Testis (tissue), 3 donors: ENCODE measurements around the gene SGPP2. TPM values are rescaled to one million over a fixed set of nuclear protein-coding genes. Genes with fewer than 3 reads are reported as not detected.
"Not testable (repeated sequence)": the region's sequence is repeated elsewhere in the genome, so short reads cannot be mapped to it uniquely, and the experiment has no call there.

Source experiments
- DNase-seq: peaks from one replicate; pipeline ENCODE4 v3.0.0-alpha.2; 2019
- H3K27ac ChIP-seq, 2 donors: fragments of 200-600 bp; sonication (generic); one replicate each; pipeline ENCODE4 v1.5.1; 2019
- H3K27me3 ChIP-seq: fragments of 200-600 bp; sonication (generic); one replicate; pipeline ENCODE4 v1.5.1; 2019
- H3K36me3 ChIP-seq: fragments of 200-600 bp; sonication (generic); one replicate; pipeline ENCODE4 v1.5.1; 2017; ENCODE audit warnings: low read depth; ENCODE audit errors: missing control alignments
- H3K4me1 ChIP-seq: fragments of 200-600 bp; sonication (generic); one replicate; pipeline ENCODE4 v1.5.1; 2019
- H3K4me3 ChIP-seq, 2 donors: fragments of 200-600 bp; sonication (generic); one replicate each; pipeline ENCODE4 v1.5.1; 2017 to 2019
- H3K9me3 ChIP-seq: fragments of 200-600 bp; sonication (generic); one replicate; pipeline ENCODE4 v1.5.1; 2017
- POLR2A ChIP-seq: fragments of 450-650 bp; IDR thresholded peaks from one replicate; pipeline ENCODE4 v1.6.1; 2017; ENCODE audit warnings: antibody characterized with exemption, mild to moderate bottlenecking, moderate library complexity
- WGBS, 2 donors: methylation state at CpG; one replicate each; pipeline ENCODE4 v1.1.5; 2018; 5-methylcytosine and 5-hydroxymethylcytosine counted together
- intact Hi-C: fragments of 100-400 bp; cut with DNase I; formaldehyde crosslinking; loops from one replicate; pipeline ENCODE4 v1.15.1; 2023; ENCODE audit warnings: low total_unique reads
- polyA plus RNA-seq: library from polyadenylated mRNA; stranded (reverse); fragments of 350-450 nt; fragmentation: Illumina TruSeq; extraction: RNeasy Lipid Tissue Mini Kit (QIAGEN cat#74804); gene quantifications from one replicate; pipeline ENCODE4 v1.2.3, GENCODE V29; 2014; ENCODE audit warnings: low read depth, low replicate concordance; ENCODE audit not compliant: insufficient read depth
- total RNA-seq, 2 donors: library from RNA; depleted of rRNA; stranded (reverse); fragments of >200 nt; gene quantifications; one replicate each; pipeline ENCODE4 v1.2.3, GENCODE V29; 2016
- TF ChIP-seq, protein P1 (sequence below), 3 experiments: fragments of 450-650 bp in 2 of 3; fragments of 200-600 bp in 1 of 3; sonication (generic) in 1 of 3; IDR thresholded peaks; one replicate each; pipeline ENCODE4 v1.5.1; 2016 to 2019; ENCODE audit warnings: antibody characterized with exemption in 3 of 3, mild to moderate bottlenecking in 2 of 3, moderate library complexity in 1 of 3

SGPP2 gene
- total and polyA plus RNA-seq, 3 donors from 2014 or later, result 3.0 to 5.9 (median 3.1) TPM

DNA sequence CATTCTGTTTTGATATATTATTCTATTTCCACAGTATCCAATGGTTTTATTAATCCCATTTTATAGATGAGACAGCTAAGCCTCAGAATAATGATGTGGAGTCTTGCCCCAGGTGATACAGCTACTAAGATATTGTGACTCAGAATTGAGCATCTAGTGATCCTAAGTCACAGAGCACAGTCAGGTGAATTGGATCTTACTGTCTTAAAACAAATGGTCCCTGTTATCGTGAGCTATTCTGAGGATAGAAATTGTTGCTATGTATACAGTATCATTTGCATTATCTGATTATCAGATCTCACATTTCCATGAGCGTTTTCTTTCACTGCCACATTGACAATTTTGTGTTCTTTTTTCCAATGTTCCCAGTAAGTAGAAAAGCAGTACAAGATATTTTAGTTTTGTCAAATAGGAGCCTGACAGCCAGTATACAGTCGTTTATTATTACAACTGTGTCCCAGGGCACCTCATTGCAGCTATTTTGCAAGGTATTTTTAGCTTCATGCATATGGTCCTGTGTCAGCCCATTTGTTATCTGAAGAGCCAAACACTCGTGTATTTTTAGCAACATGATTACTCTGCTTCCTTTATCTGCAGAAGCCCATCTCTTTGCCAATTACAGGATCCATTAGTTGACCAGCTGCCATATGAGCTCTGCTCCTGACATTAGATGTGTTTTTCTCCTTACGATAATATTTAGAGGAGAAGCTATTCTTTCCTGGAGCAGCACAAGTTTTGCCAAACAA is 25.1 kb upstream of the SGPP2 start:
- no peak for DNase-seq
- WGBS, 2 donors, result 64 to 66% methylated on average over 5 of the region's 5 CpGs
- no peaks in the 10 kb centered on the region for H3K27me3 ChIP-seq
- H3K4me1 ChIP-seq, result no peaks in the 10 kb centered on the region
- TF ChIP-seq, protein P1, sequence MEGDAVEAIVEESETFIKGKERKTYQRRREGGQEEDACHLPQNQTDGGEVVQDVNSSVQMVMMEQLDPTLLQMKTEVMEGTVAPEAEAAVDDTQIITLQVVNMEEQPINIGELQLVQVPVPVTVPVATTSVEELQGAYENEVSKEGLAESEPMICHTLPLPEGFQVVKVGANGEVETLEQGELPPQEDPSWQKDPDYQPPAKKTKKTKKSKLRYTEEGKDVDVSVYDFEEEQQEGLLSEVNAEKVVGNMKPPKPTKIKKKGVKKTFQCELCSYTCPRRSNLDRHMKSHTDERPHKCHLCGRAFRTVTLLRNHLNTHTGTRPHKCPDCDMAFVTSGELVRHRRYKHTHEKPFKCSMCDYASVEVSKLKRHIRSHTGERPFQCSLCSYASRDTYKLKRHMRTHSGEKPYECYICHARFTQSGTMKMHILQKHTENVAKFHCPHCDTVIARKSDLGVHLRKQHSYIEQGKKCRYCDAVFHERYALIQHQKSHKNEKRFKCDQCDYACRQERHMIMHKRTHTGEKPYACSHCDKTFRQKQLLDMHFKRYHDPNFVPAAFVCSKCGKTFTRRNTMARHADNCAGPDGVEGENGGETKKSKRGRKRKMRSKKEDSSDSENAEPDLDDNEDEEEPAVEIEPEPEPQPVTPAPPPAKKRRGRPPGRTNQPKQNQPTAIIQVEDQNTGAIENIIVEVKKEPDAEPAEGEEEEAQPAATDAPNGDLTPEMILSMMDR (IDR thresholded peaks at IDR 0.05), result no peak
- TF ChIP-seq POLR2A, result no peak
- no peaks in the 10 kb centered on the region for H3K9me3 ChIP-seq
- H3K36me3 ChIP-seq, result no peaks in the 10 kb centered on the region
- no peak overlapping the region for H3K4me3 ChIP-seq
- H3K27ac ChIP-seq, result no peak overlapping the region
- intact Hi-C loops, result no loop called here

GRCh38 chr2:222404151-222404905 is 20.0 kb upstream of the SGPP2 start:
- no peaks in the 10 kb centered on the region for H3K4me1 ChIP-seq
- no peak overlapping the region for H3K27ac ChIP-seq
- intact Hi-C loops, result no loop called here
- H3K9me3 ChIP-seq, result no peaks in the 10 kb centered on the region
- H3K36me3 ChIP-seq, result no peaks in the 10 kb centered on the region
- no peak overlapping the region for H3K4me3 ChIP-seq
- DNase-seq, result peak; percentile 22
- no peak for TF ChIP-seq POLR2A
- TF ChIP-seq, protein P1 (IDR thresholded peaks at IDR 0.05), result no peak
- 53 to 57% methylated on average over 8 of the region's 8 CpGs for WGBS, 2 donors
- no peaks in the 10 kb centered on the region for H3K27me3 ChIP-seq

DNA sequence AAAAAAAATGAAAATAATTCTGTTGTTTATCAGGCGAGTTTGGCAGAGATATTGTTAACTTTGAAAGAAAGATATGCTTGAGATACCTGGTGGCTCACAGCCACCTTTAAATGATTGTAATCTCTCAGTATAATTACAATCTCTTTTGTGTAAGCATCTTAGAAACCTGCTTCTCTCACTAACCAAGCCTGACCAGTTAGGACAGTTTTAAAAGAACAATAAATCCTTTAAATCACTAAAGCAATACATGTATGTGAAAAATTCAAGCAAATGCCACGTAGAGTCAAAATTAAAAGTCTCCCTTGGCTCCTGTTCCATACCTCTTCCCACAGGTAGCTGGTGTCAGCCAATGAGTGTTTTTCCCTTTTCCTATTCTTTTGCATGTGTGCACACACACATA is 15.7 kb upstream of the SGPP2 start:
- H3K9me3 ChIP-seq, result no peaks in the 10 kb centered on the region
- no peaks in the 10 kb centered on the region for H3K27me3 ChIP-seq
- intact Hi-C loops, result no loop called here
- H3K4me1 ChIP-seq, result no peaks in the 10 kb centered on the region
- no peaks in the 10 kb centered on the region for H3K36me3 ChIP-seq
- no peak for DNase-seq
- H3K27ac ChIP-seq, result no peak overlapping the region
- WGBS, 2 donors, result 87 to 88% methylated on average over 2 of the region's 2 CpGs
- no peak overlapping the region for H3K4me3 ChIP-seq
- TF ChIP-seq POLR2A, result no peak
- TF ChIP-seq, protein P1 (IDR thresholded peaks at IDR 0.05), result no peak

DNA sequence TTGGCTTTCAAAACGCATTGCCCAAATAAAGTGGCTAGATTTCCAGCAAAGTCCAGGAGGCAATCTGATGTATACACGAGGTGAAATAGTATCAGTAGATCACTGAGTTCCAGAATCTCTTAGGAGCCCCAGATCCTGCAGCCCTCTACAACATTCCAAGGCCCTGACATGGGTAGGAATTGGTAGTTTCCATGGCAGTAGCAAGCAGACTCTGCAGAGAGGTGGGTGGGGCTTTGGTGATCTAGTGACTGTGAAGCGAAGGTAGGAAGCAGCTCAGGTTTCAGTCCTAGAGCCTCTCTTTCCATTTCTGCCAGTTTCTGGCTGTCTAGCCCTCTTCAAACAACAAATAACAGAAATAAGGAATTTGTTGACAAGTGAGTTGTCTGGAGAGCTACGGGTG is 13.8 kb upstream of the SGPP2 start:
- 79 to 80% methylated on average over 4 of the region's 4 CpGs for WGBS, 2 donors
- Histone ChIP-seq H3K4me1 (no peaks in the 10 kb centered on the region), H3K36me3 (no peaks in the 10 kb centered on the region), H3K27ac (no peak overlapping the region), H3K27me3 (no peaks in the 10 kb centered on the region), H3K4me3 (no peak overlapping the region), H3K9me3 (no peaks in the 10 kb centered on the region)
- TF ChIP-seq, protein P1 (IDR thresholded peaks at IDR 0.05), result no peak
- TF ChIP-seq POLR2A, result no peak
- intact Hi-C loops, result no loop called here
- no peak for DNase-seq

DNA sequence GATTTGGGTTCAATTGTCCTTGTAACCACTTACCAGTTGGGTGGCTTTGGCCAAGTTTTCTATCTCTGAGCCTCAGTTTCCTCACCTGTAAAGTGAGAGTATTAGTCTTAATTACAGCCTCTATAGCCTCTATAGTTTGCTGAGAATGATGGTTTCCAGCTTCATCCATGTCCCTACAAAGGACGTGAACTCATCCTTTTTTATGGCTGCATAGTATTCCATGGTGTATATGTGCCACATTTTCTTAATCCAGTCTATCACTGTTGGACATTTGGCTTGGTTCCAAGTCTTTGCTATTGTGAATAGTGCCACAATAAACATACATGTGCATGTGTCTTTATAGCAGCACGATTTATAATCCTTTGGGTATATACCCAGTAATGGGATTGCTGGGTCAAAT is 12.0 kb upstream of the SGPP2 start:
- H3K9me3 ChIP-seq, H3K36me3 ChIP-seq, intact Hi-C loops, H3K27ac ChIP-seq, H3K4me1 ChIP-seq, DNase-seq, H3K4me3 ChIP-seq, H3K27me3 ChIP-seq: not testable (repeated sequence)
- 88 to 100% methylated on average over 2 of the region's 2 CpGs for WGBS, 2 donors
